H9 (cell line): Measurements from ENCODE around the gene PSMD5. TPM values are rescaled to one million over a fixed set of nuclear protein-coding genes. Genes with fewer than 3 reads are reported as not detected.

Experiments
- DNase-seq: peaks from one replicate; pipeline ENCODE4 v3.0.0-alpha.2; 2017
- H2AFZ ChIP-seq: one replicate; pipeline ENCODE4 v1.6.1; 2013; ENCODE audit warnings: mild to moderate bottlenecking, low read length, control low read depth, moderate library complexity
- H2AK5ac ChIP-seq: 2 replicates; pipeline ENCODE4 v1.6.1; 2013; ENCODE audit warnings: low read length, control low read depth, mixed read lengths; ENCODE audit not compliant: insufficient read length
- H2BK120ac ChIP-seq: one replicate; pipeline ENCODE4 v1.6.1; 2013; ENCODE audit warnings: low read depth, mild to moderate bottlenecking, low read length, control low read depth, inconsistent platforms; ENCODE audit not compliant: poor library complexity, severe bottlenecking
- H2BK12ac ChIP-seq: 2 replicates; pipeline ENCODE4 v1.6.1; 2013; ENCODE audit warnings: low read length, control low read depth, mixed read lengths, low read depth; ENCODE audit not compliant: insufficient read length
- H2BK15ac ChIP-seq: 2 replicates; pipeline ENCODE4 v1.6.1; 2013; ENCODE audit warnings: low read depth, low read length, control low read depth
- H2BK20ac ChIP-seq: one replicate; pipeline ENCODE4 v1.6.1; 2013; ENCODE audit warnings: low read depth, mild to moderate bottlenecking, low read length, control low read depth, inconsistent platforms; ENCODE audit not compliant: poor library complexity, severe bottlenecking
- H2BK5ac ChIP-seq: 2 replicates; pipeline ENCODE4 v1.6.1; 2013; ENCODE audit warnings: low read length, control low read depth, mixed read lengths; ENCODE audit not compliant: insufficient read length
- H3K14ac ChIP-seq: 2 replicates; pipeline ENCODE4 v1.6.1; 2013; ENCODE audit warnings: low read length, control low read depth; ENCODE audit not compliant: insufficient read depth
- H3K18ac ChIP-seq: 2 replicates; pipeline ENCODE4 v1.6.1; 2013; ENCODE audit warnings: low read depth, mild to moderate bottlenecking, mixed read lengths, low read length, control low read depth; ENCODE audit not compliant: insufficient read length
- H3K23ac ChIP-seq: 2 replicates; pipeline ENCODE4 v1.6.1; 2013; ENCODE audit warnings: low read length, control low read depth, mixed read lengths, low read depth; ENCODE audit not compliant: insufficient read length
- H3K23me2 ChIP-seq: 2 replicates; pipeline ENCODE4 v1.6.1; 2013; ENCODE audit warnings: low read depth, mild to moderate bottlenecking, mixed read lengths, low read length, control low read depth; ENCODE audit not compliant: insufficient read length, poor library complexity, severe bottlenecking
- H3K27ac ChIP-seq: 2 replicates; pipeline ENCODE4 v1.5.1; 2013; ENCODE audit warnings: low read length, control low read depth, mixed read lengths, low read depth; ENCODE audit not compliant: insufficient read length
- H3K27me3 ChIP-seq: 2 replicates; pipeline ENCODE4 v1.6.1; 2013; ENCODE audit warnings: low read length, control low read depth, inconsistent platforms; ENCODE audit not compliant: insufficient read depth
- H3K4ac ChIP-seq: 2 replicates; pipeline ENCODE4 v1.6.1; 2013; ENCODE audit warnings: low read depth, mild to moderate bottlenecking, control low read depth, inconsistent platforms, low read length, moderate library complexity
- H3K4me1 ChIP-seq: 2 replicates; pipeline ENCODE4 v1.6.1; 2013; ENCODE audit warnings: low read length, control low read depth, inconsistent platforms; ENCODE audit not compliant: insufficient read depth
- H3K4me2 ChIP-seq: 2 replicates; pipeline ENCODE4 v1.6.1; 2013; ENCODE audit warnings: low read length, control low read depth, mixed read lengths; ENCODE audit not compliant: insufficient read length, insufficient read depth
- H3K56ac ChIP-seq: 2 replicates; pipeline ENCODE4 v1.6.1; 2013; ENCODE audit warnings: low read depth, mild to moderate bottlenecking, mixed read lengths, low read length, control low read depth; ENCODE audit not compliant: insufficient read length
- H3K79me1 ChIP-seq: 2 replicates; pipeline ENCODE4 v1.6.1; 2013; ENCODE audit warnings: low read depth, mild to moderate bottlenecking, moderate library complexity, low read length, control low read depth, inconsistent platforms; ENCODE audit not compliant: insufficient read depth, poor library complexity, severe bottlenecking
- H3K79me2 ChIP-seq: 2 replicates; pipeline ENCODE4 v1.6.1; 2013; ENCODE audit warnings: low read length, control low read depth, inconsistent platforms; ENCODE audit not compliant: insufficient read depth
- H3K9ac ChIP-seq: 2 replicates; pipeline ENCODE4 v1.6.1; 2013; ENCODE audit warnings: low read length, control low read depth, mixed read lengths; ENCODE audit not compliant: insufficient read length; ENCODE audit errors: extremely low read depth
- H3K9me3 ChIP-seq: one replicate; pipeline ENCODE4 v1.6.1; 2013; ENCODE audit warnings: low read depth, low read length, inconsistent platforms; ENCODE audit not compliant: control insufficient read depth
- H3T11ph ChIP-seq: one replicate; pipeline ENCODE4 v1.6.1; 2013; ENCODE audit warnings: mild to moderate bottlenecking, low read length, control low read depth, inconsistent platforms
- H4K20me1 ChIP-seq: one replicate; pipeline ENCODE4 v1.6.1; 2013; ENCODE audit not compliant: control insufficient read depth, insufficient read length, insufficient read depth
- H4K5ac ChIP-seq: 2 replicates; pipeline ENCODE4 v1.6.1; 2013; ENCODE audit warnings: low read depth, mild to moderate bottlenecking, mixed read lengths, low read length, control low read depth; ENCODE audit not compliant: insufficient read length
- H4K8ac ChIP-seq: replicated peaks from 2 replicates; pipeline ENCODE4 v1.6.1; 2013; ENCODE audit warnings: low read length, control low read depth, mixed read lengths, low read depth; ENCODE audit not compliant: insufficient read length
- H4K91ac ChIP-seq: 2 replicates; pipeline ENCODE4 v1.6.1; 2013; ENCODE audit warnings: low read depth, mild to moderate bottlenecking, moderate library complexity, mixed read lengths, low read length, control low read depth; ENCODE audit not compliant: insufficient read length
- H3K27ac Mint-ChIP-seq, 3 experiments: 2 replicates in 2 of 3; 3 replicates in 1 of 3; pipeline ENCODE4 v1.8.0; 2020 to 2021; ENCODE audit warnings: mixed read lengths in 3 of 3, mild to moderate bottlenecking in 1 of 3, moderate library complexity in 1 of 3
- H3K27me3 Mint-ChIP-seq: 2 replicates; pipeline ENCODE4 v1.8.0; 2021; ENCODE audit warnings: low read depth, mild to moderate bottlenecking, moderate library complexity, mixed read lengths
- H3K36me3 Mint-ChIP-seq, 3 experiments: 2 replicates in 2 of 3; 3 replicates in 1 of 3; pipeline ENCODE4 v1.8.0; 2020 to 2021; ENCODE audit warnings: low read depth in 3 of 3, mixed read lengths in 3 of 3; ENCODE audit not compliant: insufficient read depth in 1 of 3
- H3K4me1 Mint-ChIP-seq, 2 experiments: 2 replicates each; pipeline ENCODE4 v1.8.0; 2020; ENCODE audit warnings: mixed read lengths in 2 of 2
- H3K4me3 Mint-ChIP-seq, 2 experiments: 2 replicates in 1 of 2; 3 replicates in 1 of 2; pipeline ENCODE4 v1.8.0; 2020 to 2021; ENCODE audit warnings: mild to moderate bottlenecking in 2 of 2, mixed read lengths in 2 of 2, moderate library complexity in 1 of 2
- H3K9me3 Mint-ChIP-seq, 2 experiments: 2 replicates in 1 of 2; 3 replicates in 1 of 2; pipeline ENCODE4 v1.8.0; 2020; ENCODE audit warnings: mild to moderate bottlenecking in 2 of 2, mixed read lengths in 2 of 2, moderate library complexity in 1 of 2
- CTCF ChIP-seq: fragments of 200-600 bp; sonication (generic); conservative IDR thresholded peaks from 3 replicates; pipeline ENCODE4 v1.8.0; 2021; ENCODE audit warnings: antibody characterized with exemption, mild to moderate bottlenecking
- WGBS: extraction: QIAGEN DNeasy Blood & Tissue Kit; methylation state at CpG from one replicate; pipeline ENCODE4 v1.1.7; 2013; ENCODE audit warnings: missing lambda C conversion rate, low lambda C conversion rate, mixed read lengths; ENCODE audit not compliant: insufficient read length; ENCODE audit errors: extremely low coverage; 5-methylcytosine and 5-hydroxymethylcytosine counted together
- total RNA-seq: library from RNA; stranded (reverse); gene quantifications from 2 replicates; pipeline ENCODE4 v1.2.1, GENCODE V29; 2021

Gene PSMD5
- total RNA-seq, 1 experiment from 2014 or later = 64.9 TPM

GRCh38 chr9:120839146-120839545 lies 3.6 kb downstream of the PSMD5 start:
- H3K27me3 ChIP-seq = no peaks in the 10 kb centered on the region
- no peaks in the 10 kb centered on the region for H3K27me3 Mint-ChIP-seq

More at GRCh38 chr9:120839146-120839545, 3.6 kb downstream of the PSMD5 start:
- Histone ChIP-seq H3K23me2 (peaks cover 12% of the 10 kb centered on the region), H2BK12ac (no peak overlapping the region), H3K4ac (no peak overlapping the region), H4K5ac (no peak overlapping the region), H2BK15ac (no peak overlapping the region), H3K18ac (no peak overlapping the region), H2AFZ (no peak overlapping the region), H3K14ac (no peak overlapping the region), H3K4me1 (no peaks in the 10 kb centered on the region), H2AK5ac (no peak overlapping the region), H3K9me3 (no peaks in the 10 kb centered on the region), H4K91ac (no peak overlapping the region), H3K79me2 (peaks cover 2% of the 10 kb centered on the region; the same call in 1 of the 2 replicates), H3K4me2 (no peak overlapping the region), H2BK20ac (no peak overlapping the region), H2BK5ac (no peak overlapping the region), H3K23ac (no peak overlapping the region), H2BK120ac (no peak overlapping the region), H3T11ph (no peak overlapping the region), H3K79me1 (no peaks in the 10 kb centered on the region), H3K27ac (no peak overlapping the region), H3K9ac (no peak overlapping the region), H3K56ac (no peak overlapping the region), H4K8ac (no peak overlapping the region), H4K20me1 (no peaks in the 10 kb centered on the region)
- H3K4me1 Mint-ChIP-seq = peaks cover 17 to 22% of the 10 kb centered on the region in 2 experiments
- H3K36me3 Mint-ChIP-seq = peaks cover 0 to 53% (median 23%) of the 10 kb centered on the region in 3 experiments; a peak in 5 of 7 replicates
- WGBS = no CpG with 5 or more reads among the region's 2 CpGs
- DNase-seq = no peak
- peak overlapping the region in 2 of 3 experiments; percentile 3 to 80; a peak in 3 of 7 replicates for H3K27ac Mint-ChIP-seq
- TF ChIP-seq CTCF = no peak
- H3K4me3 Mint-ChIP-seq = no peak overlapping the region
- H3K9me3 Mint-ChIP-seq = peaks cover 0 to 9% of the 10 kb centered on the region in 2 experiments; a peak in 3 of 5 replicates
